Measurements from ENCODE around the gene MRI1.
"Not testable (repeated sequence)": the region's sequence is repeated elsewhere in the genome, so short reads cannot be mapped to it uniquely, and the experiment has no call there.

MRI1 gene

GRCh38 chr19:13764101-13764807 lies at the start of gene MRI1:
Gene MRI1 (plus strand): TSS chr19:13764522. CDS start chr19:13764589, 67 bp downstream.
- peak; percentile 71 for DNase-seq

- DNase-seq: no peak
Measured at GRCh38 chr19:13717194-13717643, 47.1 kb upstream of the MRI1 start.

GRCh38 chr19:13718733-13719132 lies 45.6 kb upstream of the MRI1 start:
- DNase-seq: no peak

GRCh38 chr19:13722146-13722545 lies 42.2 kb upstream of the MRI1 start:
- no peak for DNase-seq

GRCh38 chr19:13723206-13723605 lies 41.1 kb upstream of the MRI1 start:
- no peak for DNase-seq

- DNase-seq: no peak
Measured at GRCh38 chr19:13726323-13726722, 38.0 kb upstream of the MRI1 start.

- DNase-seq: no peak
Measured at GRCh38 chr19:13727798-13728197, 36.5 kb upstream of the MRI1 start.

- no peak for DNase-seq
Measured at GRCh38 chr19:13729859-13730258, 34.5 kb upstream of the MRI1 start.

GRCh38 chr19:13731147-13731964 lies 33.0 kb upstream of the MRI1 start:
- peak; percentile 95 for DNase-seq

GRCh38 chr19:13732337-13732736 lies 32.0 kb upstream of the MRI1 start:
- no peak for DNase-seq

GRCh38 chr19:13734751-13735150 lies 29.6 kb upstream of the MRI1 start:
- no peak for DNase-seq

GRCh38 chr19:13738073-13738472 lies 26.2 kb upstream of the MRI1 start:
- DNase-seq: no peak

GRCh38 chr19:13741893-13742292 lies 22.4 kb upstream of the MRI1 start:
- DNase-seq: no peak

- DNase-seq: no peak
Measured at GRCh38 chr19:13742756-13743155, 21.6 kb upstream of the MRI1 start.

- DNase-seq: no peak
Measured at GRCh38 chr19:13744174-13744573, 20.1 kb upstream of the MRI1 start.

GRCh38 chr19:13747098-13747453 lies 17.2 kb upstream of the MRI1 start:
- no peak for DNase-seq

- DNase-seq: peak; percentile 38
Measured at GRCh38 chr19:13748169-13748828, 16.0 kb upstream of the MRI1 start.

GRCh38 chr19:13751436-13751835 lies 12.9 kb upstream of the MRI1 start:
- DNase-seq: no peak

GRCh38 chr19:13753622-13754021 lies 10.7 kb upstream of the MRI1 start:
- DNase-seq: not testable (repeated sequence)

GRCh38 chr19:13756210-13756609 lies 8.1 kb upstream of the MRI1 start:
- DNase-seq: no peak

GRCh38 chr19:13757805-13758772 lies 6.2 kb upstream of the MRI1 start:
- no peak for DNase-seq

GRCh38 chr19:13758795-13759194 lies 5.5 kb upstream of the MRI1 start:
- no peak for DNase-seq

GRCh38 chr19:13761423-13761822 lies 2.9 kb upstream of the MRI1 start:
- DNase-seq: no peak
